COLO668 (cell line): ENCODE data around the gene GALK1.

Experiments used
- DNase-seq: peaks from one replicate; lab custom pipeline; 2025; ENCODE audit not compliant: unreplicated experiment; lab: John Stamatoyannopoulos, UW

The GALK1 gene

DNA sequence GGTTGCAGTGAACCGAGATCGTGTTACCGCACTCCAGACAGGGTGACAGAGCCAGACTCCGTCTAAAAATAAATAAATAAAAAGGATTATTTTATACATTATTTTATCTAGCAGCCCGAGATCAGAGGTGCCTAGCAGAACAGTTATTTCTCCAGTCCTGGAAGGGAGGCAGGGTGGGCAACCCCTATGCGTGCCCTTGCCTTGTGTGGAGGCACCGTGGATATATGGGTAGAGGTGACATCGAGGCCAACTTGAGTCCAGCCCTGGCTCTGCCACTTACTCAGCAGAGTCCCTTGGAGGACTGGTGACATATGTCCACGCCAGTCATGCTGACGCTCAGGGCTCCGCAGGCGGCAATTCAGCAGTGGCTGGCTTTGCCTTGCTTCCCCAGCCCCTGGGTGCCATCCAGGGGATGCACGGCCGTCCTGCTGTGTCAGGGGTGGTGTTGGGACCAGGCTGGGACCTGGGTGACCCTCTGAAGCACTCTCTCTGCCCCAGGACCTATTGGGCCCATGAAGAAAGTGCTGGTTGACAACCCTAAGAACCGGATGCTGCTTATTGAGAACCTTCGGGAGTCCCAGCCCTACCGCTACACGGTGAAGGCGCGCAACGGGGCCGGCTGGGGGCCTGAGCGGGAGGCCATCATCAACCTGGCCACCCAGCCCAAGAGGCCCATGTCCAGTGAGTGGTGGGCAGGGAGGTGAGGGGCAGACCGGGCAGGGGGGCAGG, 13.2 kb downstream of the GALK1 start:
- no peak for DNase-seq

DNA sequence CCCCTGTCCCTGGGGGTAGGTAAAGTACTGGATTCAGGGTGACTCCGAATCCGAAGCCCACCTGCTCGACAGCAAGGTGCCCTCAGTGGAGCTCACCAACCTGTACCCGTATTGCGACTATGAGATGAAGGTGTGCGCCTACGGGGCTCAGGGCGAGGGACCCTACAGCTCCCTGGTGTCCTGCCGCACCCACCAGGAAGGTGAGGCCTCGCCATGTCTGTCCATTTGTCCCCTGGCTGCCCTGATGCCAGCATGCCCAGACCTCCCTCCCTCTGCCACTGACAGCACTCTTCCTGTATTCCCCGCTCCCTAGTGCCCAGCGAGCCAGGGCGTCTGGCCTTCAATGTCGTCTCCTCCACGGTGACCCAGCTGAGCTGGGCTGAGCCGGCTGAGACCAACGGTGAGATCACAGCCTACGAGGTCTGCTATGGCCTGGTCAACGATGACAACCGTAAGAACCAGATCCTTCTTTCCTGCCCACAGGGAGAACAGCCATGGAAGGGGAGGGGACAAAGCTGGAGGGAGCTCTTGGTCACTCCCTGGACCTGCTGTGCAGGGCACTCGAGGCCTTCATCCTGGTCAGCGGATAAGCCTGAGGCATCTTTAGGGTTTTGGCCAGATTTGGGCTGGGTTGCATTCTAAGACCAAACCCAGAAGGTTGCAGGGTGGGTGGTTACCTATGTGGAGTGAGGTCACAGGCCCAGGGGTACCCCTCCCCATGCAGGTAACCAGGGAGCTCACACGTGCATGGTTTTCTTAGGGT, 14.2 kb downstream of the GALK1 start:
- DNase-seq = no peak

DNA sequence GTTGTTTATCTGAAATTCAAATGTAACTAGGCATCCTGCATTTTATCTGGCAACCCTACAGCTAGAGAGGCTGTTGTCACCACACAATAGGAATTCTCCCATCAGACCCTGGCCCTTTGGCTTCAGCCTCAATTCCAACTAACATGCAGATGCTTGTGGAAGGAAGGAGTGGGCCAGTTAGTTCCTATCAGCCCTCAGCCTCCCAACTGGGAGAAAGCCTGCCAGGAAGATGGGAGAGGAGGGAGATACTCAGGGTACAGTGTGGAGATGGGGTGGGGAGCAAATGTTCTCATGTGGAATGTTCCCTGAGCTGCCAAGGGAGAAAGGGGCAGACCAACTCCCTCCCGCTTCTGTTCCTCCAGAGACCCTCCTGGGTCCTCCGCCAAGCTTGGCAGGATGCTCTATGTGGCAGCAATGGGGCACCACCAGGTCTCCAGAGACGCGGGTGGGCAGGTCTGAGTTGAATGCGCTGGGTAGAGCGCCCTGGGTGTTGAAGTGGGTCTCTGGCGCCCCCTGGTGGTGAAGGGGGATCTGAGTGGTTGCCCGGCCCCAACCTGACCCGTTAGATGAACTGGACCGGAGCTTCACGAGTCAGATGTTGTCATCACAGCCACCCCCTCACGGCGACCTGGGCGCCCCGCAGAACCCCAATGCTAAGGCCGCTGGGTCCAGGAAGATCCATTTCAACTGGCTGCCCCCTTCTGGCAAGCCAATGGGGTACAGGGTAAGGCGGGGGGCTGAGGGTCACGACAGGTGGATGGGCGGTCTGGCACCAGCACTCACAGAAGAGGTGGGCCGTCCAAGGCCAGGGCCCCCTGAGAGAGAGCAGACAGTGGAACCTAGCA, 15.2 kb downstream of the GALK1 start:
- peak; percentile 63 for DNase-seq

DNA sequence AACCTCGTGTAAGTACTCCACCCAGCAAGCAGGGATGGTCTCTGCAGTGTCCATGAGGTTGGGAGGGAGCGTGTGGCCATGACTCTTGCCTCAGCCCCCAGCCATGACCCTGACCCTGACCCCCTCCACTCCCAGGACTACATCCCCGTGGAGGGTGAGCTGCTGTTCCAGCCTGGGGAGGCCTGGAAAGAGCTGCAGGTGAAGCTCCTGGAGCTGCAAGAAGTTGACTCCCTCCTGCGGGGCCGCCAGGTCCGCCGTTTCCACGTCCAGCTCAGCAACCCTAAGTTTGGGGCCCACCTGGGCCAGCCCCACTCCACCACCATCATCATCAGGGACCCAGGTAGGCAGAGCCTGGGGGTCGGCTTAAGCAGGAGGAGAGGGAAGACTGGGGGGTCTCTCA, 16.3 kb downstream of the GALK1 start:
- no peak for DNase-seq

DNA sequence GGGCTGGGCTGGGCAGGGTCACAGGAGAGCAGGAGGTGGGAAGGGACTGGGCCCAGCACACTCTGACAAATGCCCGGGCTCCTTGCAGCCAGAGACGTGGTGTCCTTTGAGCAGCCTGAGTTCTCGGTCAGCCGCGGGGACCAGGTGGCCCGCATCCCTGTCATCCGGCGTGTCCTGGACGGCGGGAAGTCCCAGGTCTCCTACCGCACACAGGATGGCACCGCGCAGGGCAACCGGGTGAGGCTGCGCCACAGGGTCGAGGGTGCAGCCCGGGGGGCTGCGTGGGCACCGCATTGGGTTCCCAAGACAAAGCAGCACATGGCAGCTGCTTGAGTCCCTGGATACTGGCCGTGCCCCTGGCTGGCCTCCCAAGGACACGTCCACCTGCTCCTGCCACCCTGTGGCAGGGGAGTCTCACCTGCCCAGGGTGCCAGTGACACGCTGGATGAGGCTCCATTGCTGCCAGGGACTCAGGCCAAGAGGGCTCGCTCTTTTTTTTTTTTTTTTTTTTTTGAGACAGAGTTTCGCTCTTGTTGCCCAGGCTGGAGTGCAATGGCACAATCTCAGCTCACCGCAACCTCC, 21.3 kb downstream of the GALK1 start:
- no peak for DNase-seq

DNA sequence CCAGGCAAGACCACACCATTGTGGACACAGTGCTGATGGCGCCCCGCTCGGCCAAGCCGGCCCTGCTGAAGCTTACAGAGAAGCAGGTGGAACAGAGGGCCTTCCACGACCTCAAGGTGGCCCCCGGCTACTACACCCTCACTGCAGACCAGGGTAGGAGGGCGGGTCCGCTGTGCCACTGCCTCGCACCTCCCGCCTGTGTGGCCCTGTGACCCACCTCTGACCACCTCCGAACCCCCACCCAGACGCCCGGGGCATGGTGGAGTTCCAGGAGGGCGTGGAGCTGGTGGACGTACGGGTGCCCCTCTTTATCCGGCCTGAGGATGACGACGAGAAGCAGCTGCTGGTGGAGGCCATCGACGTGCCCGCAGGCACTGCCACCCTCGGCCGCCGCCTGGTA, 22.7 kb downstream of the GALK1 start:
- DNase-seq = no peak

DNA sequence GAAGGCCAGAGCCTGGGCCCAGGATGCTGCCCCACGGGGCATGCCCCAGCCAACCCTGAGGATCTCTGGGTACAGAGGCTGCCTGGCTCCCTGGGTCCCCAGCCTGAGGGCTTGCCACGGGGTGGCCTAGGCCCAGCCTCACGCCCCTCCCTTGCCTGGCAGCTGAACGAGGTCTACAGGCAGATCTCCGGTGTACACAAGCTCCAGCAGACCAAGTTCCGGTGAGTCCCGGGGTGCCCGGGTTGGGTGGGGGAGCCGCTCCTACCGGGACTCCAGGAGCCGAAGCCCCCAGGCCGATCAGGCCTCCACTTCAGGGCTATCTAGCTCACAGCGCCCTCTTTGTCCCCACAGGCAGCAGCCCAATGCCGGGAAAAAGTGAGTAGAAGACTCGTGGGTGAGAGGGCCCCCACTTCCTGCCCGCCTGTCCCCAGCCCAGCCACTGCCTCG, 24.3 kb downstream of the GALK1 start:
- DNase-seq = no peak

DNA sequence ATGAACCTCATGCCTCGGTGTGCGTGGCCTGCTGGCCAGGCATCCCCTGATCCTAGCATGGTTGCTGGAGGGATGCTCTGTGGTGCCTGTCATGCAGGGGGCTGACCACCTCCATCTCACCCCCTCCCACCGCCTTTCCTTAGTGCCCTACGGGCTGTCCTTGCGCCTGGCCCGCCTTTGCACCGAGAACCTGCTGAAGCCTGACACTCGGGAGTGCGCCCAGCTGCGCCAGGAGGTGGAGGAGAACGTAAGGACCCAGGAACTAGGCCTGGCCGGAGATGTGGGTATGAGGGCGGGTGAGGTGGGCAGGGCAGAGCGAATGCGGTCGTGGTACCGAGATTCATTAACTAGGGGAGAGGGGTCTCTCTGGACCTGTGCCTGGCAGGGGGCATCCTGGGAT, 24.8 kb downstream of the GALK1 start:
- no peak for DNase-seq

DNA sequence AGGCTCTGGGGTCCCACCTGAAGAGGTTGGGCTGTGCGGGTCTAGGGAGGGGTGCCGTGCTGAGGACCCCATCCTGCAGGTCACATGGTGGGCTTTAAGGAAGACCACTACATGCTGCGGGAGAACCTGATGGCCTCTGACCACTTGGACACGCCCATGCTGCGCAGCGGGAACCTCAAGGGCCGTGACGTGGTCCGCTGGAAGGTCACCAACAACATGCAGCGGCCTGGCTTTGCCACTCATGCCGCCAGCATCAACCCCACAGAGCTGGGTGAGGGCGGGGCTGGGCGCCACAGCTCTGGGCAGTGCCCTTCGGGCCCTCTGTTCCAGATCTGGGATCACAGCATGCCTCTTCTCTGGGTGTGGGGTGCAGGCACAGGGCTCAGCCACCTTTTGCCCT, 25.2 kb downstream of the GALK1 start:
- no peak for DNase-seq

DNA sequence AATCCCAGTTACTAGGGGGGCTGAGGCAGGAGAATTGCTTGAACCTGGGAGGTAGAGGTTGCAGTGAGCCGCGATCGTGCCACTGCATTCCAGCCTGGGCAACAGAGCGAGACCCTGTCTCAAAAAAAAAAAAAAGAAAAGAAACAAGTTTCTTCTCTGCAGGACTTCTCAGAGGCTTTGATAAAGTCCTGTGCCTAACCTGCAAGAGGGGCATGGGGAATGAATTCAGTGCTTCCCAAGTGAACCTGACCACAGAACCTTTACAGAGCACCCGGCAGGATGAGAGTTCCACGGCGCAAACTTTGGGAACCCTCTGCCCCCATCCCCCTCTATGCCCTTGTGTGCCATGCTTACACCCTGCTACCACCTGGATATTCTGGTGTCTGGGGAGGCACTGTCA, 25.8 kb downstream of the GALK1 start:
- no peak for DNase-seq

DNA sequence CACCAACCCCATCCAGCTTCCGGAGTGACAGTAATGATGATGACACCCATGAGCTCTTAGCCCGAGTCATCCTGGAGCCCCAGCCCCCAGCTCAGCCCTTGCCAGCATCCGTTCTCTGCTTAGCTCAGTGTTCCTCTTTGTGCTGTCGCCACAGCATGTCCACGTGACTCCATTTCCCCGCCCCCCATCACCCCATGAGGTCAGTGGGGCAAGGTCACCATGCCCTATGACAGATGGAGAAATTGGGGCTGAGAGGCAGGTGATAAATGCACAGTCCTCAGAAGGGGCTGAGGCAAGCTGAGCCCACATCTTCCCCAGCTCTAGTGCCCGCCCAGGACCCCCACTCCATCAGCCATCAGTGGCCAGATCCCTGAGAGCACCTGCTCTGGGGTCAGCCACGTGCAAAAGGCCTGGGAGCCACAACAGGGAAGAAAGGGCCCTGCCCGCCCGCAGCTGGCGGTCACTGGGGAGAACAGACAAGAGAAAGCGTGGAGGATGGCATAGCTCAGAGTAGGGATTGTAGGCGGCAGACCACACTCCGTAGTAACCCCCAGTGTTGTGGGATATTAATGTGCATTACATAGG, 26.7 kb downstream of the GALK1 start:
- DNase-seq = no peak

DNA sequence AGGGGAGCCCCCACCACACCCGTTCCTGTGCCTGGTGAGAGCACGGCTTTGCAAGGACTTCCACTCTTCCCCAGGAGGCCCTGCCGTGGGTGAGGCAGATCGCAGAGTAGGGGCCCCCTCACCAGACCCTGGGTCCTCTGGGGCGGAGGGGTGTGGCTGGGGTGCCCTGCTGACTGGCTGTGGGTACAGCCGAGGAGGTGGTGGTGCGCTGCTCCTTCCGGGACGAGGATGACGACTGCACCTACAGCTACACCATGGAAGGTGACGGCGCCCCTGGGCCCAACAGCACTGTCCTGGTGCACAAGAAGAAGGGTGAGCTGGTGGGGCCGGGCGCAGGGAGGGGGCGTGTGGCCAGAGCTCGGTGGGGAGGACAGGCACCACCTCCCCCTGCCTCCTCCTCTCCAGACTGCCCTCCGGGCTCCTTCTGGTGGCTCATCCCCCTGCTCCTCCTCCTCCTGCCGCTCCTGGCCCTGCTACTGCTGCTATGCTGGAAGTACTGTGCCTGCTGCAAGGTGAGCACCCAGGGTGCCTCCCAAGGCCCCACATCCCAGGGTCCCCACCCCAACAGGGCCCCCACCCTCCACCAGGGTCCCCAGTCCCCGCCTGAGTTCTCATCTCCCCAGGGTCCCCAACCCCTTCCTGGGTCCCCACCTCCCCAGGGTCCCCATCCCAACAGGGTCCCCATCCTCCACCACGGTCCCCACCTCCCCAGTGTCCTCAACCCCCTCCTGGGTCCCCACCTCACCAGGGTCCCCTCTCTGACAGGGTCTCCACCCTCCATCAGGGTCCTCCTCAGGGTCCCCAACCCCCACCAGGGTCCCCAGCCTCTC, 27.6 kb downstream of the GALK1 start:
- DNase-seq = no peak

DNA sequence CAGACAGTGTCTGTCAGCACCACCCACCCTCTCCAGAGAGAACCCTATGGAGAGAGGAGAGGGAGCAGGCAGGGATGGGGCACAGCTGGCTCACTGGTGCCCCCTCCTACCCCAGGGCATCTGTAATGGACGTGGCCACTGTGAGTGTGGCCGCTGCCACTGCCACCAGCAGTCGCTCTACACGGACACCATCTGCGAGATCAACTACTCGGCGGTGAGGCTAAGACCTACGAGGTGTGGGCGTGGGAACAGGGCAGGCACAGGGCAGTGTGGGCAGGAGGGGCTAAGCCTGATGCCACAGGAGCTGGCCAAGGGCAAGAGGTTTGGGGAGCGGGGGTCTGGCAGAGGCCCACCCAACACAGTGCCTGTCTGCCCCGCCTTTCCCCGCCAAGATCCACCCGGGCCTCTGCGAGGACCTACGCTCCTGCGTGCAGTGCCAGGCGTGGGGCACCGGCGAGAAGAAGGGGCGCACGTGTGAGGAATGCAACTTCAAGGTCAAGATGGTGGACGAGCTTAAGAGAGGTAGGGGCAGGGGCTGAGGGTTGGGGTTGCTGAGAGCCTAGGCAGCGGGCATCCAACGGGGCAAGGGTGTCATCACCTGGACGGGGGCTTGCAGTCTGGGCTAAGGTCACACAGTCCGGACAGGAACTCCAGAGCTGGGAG, 28.7 kb downstream of the GALK1 start:
- no peak for DNase-seq

DNA sequence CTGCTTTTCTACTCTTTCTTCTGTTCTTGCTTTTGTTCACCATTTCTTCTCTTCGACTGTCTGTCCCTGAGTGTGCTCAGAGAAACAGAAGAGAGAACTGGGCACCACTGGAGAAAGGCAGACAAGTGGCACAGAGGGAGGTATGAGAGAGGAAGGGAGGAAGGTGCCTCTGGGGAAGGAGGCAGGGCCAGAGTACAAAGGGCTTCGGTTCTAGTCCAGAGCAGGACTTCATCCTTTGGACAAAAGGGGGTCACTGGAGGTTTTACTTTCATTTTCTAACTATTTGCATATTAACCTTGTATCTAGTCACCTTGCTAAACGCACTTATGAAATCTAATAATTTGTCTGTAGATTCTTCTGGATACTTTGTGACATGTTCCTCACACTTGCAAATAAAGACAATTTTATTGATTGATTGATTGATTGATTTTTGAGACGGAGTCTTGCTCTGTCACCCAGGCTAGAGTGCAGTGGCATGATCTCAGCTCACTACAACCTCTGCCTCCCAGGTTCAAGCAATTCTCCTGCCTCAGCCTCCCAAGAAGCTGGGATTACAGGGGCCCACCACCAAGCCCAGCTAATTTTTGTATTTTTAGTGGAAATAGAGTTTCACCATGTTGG, 30.2 kb downstream of the GALK1 start:
- DNase-seq = no peak

DNA sequence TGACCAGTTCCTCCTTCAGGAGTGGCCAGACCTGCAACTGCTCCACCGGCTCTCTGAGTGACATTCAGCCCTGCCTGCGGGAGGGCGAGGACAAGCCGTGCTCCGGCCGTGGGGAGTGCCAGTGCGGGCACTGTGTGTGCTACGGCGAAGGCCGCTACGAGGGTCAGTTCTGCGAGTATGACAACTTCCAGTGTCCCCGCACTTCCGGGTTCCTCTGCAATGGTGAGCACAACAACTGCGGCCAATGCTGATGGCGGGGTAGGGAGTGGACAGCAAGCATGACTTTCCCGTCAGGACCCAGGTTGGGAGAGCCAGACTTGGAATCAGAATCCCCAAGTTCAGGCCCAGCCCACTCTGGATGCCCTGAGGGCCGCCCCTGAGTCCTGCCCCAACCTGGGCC, 31.5 kb downstream of the GALK1 start:
- no peak for DNase-seq

DNA sequence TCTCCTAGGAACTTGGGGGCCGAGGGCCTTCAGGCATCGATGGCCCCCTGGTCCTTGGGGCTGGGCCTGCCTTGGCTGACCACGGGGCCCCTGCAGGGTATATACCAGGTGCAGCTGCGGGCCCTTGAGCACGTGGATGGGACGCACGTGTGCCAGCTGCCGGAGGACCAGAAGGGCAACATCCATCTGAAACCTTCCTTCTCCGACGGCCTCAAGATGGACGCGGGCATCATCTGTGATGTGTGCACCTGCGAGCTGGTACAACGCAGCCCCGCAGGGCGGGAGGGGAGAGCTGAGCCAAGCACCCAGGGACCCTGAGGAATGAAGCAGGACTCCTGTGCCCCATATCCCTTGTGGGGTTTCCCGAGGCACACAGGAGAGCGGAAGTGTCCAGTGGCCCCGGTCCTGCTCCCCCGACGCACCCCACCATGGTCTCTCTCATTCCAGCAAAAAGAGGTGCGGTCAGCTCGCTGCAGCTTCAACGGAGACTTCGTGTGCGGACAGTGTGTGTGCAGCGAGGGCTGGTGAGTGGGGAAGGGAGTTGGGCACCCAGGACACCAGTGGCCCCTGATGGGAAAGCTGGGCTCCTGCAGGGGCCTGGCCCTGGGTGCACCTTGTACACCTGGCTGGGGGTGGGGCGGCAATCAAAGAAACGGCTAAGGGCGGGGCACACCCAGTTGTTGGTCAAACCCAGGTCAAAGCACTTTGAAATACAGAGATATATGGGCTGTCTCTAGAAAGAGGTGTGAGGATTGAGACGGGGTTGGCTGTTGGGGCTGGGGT, 33.1 kb downstream of the GALK1 start:
- DNase-seq = no peak

DNA sequence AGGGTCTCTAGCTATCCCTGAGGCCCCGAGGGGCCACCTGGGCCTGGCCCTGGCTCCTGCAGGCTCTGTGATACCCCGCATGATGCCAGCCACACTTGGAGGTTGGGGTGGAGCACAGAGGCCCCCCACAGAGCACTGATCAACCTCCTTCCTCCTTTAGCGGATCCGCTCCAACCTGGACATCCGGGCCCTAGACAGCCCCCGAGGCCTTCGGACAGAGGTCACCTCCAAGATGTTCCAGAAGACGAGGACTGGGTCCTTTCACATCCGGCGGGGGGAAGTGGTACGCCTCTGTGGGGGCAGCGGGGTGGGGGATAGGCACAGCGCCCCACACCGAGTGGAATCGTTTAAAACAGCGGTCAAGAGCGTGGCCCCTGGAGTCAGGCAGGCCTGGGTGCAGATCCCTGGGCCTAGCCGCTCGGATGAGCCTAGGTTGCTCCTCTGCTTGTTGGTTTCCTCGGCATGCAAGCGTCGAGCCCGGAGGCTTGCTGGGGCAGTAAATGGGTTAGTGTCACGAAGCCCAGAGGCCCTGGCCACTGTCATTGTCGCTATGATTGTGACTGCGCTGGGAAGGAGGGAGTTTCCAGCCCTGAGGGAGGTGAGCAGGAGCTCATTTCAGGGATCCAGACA, 33.8 kb downstream of the GALK1 start:
- no peak for DNase-seq

DNA sequence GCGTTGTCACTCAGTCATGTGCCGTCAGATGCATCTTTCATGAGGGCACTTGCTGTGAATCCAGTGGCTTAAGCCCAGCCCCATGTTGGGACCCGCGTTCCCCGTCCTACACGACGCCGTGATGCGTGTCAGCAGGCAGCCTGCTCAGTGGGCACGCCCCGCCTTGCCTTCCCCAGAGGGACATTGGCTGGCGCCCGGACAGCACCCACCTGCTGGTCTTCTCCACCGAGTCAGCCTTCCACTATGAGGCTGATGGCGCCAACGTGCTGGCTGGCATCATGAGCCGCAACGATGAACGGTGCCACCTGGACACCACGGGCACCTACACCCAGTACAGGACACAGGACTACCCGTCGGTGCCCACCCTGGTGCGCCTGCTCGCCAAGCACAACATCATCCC, 34.9 kb downstream of the GALK1 start:
- DNase-seq = no peak
